Transverse colon (tissue), 4 donors: ENCODE data around the gene GDPD3. TPM values are rescaled to one million over a fixed set of nuclear protein-coding genes. Genes with fewer than 3 reads are reported as not detected.

Source experiments
- DNase-seq: peaks from one replicate; pipeline ENCODE4 v3.0.0-alpha.2; 2019
- H3K27ac ChIP-seq, 4 donors: fragments of 200-600 bp; sonication (generic); 2 replicates each; pipeline ENCODE4 v1.5.1; 2016 to 2018; ENCODE audit warnings: inconsistent platforms in 4 of 4
- H3K27me3 ChIP-seq: fragments of 200-600 bp; sonication (generic); 2 replicates; pipeline ENCODE4 v1.5.1; 2017; ENCODE audit warnings: inconsistent platforms
- H3K36me3 ChIP-seq, 4 donors: fragments of 200-600 bp; sonication (generic); 2 replicates each; pipeline ENCODE4 v1.5.1; 2017 to 2019; ENCODE audit warnings: inconsistent platforms in 4 of 4
- H3K4me1 ChIP-seq, 4 donors: fragments of 200-600 bp; sonication (generic); 2 replicates each; pipeline ENCODE4 v1.5.1; 2017 to 2020; ENCODE audit warnings: inconsistent platforms in 4 of 4
- H3K4me3 ChIP-seq, 4 donors: fragments of 200-600 bp; sonication (generic); 1 replicate in 1 of 4; 2 replicates in 3 of 4; pipeline versions ENCODE4 v1.5.1 to v1.6.1; 2017 to 2019; ENCODE audit warnings: inconsistent platforms in 4 of 4
- H3K9me3 ChIP-seq, 2 donors: fragments of 200-600 bp; sonication (generic); 2 replicates each; pipeline ENCODE4 v1.5.1; 2017 to 2019; ENCODE audit warnings: inconsistent platforms in 2 of 2
- CTCF ChIP-seq, 5 experiments: fragments of 200-600 bp in 3 of 5; fragments of 450-650 bp in 2 of 5; sonication (generic) in 3 of 5; IDR thresholded peaks; 1 replicate in 2 of 5; 2 replicates in 3 of 5; pipeline ENCODE4 v1.5.1; 2016 to 2017; ENCODE audit warnings: antibody characterized with exemption in 5 of 5, inconsistent platforms in 3 of 5, mild to moderate bottlenecking in 2 of 5, moderate library complexity in 1 of 5
- EP300 ChIP-seq: sonication (generic); formaldehyde crosslinking; IDR thresholded peaks from one replicate; pipeline ENCODE4 v1.6.1; 2017; ENCODE audit warnings: antibody characterized with exemption, low read depth
- POLR2A ChIP-seq: fragments of 450-650 bp; IDR thresholded peaks from one replicate; pipeline ENCODE4 v1.6.1; 2016; ENCODE audit warnings: antibody characterized with exemption, mild to moderate bottlenecking, moderate library complexity
- POLR2AphosphoS5 ChIP-seq, 3 donors: sonication (generic); formaldehyde crosslinking; IDR thresholded peaks; one replicate each; pipeline ENCODE4 v1.6.1; 2016; ENCODE audit warnings: antibody characterized with exemption in 3 of 3
- WGBS, 2 donors: methylation state at CpG; one replicate each; pipeline ENCODE4 v1.1.5; 2018; ENCODE audit warnings: low coverage in 1 of 2; 5-methylcytosine and 5-hydroxymethylcytosine counted together
- in situ Hi-C, 4 donors: fragments of 200-750 bp; cut with MboI; loops; one replicate each; pipeline versions ENCODE4 v1.15.0 to v1.15.1; 2017; ENCODE audit warnings: low sequenced_read_pairs in 3 of 4, low pct_ligation_motif_present in 1 of 4, low pct_unique_long_range_greater_than_20kb in 1 of 4
- intact Hi-C: fragments of 100-400 bp; cut with DNase I; formaldehyde crosslinking; loops from one replicate; pipeline ENCODE4 v1.15.1; 2023; ENCODE audit warnings: low total_unique reads
- total RNA-seq, 4 donors: library from RNA; depleted of rRNA; stranded (reverse); fragments of >200 nt; gene quantifications; one replicate each; pipeline ENCODE4 v1.1.0, GENCODE V29; 2016

GDPD3 gene
- total RNA-seq, 4 donors from 2014 or later: 9.4 to 33.3 (median 30.4) TPM

- no peaks in the 10 kb centered on the region for H3K9me3 ChIP-seq
- in situ Hi-C loops: loop anchor here in 2 of 4 donors (25.0 kb wide), 2 partner anchors 333 to 558 kb away; partner anchors contain the start of gene ZNF771 (in 2 of the 2)
- no peak overlapping the region for H3K27ac ChIP-seq
- H3K4me1 ChIP-seq: peaks cover 15 to 33% (median 24%) of the 10 kb centered on the region in 4 donors
- no peak overlapping the region for H3K4me3 ChIP-seq
- no peak for TF ChIP-seq EP300
- TF ChIP-seq CTCF (IDR thresholded peaks at IDR 0.05): no peak
- no peak for TF ChIP-seq POLR2AphosphoS5 (IDR thresholded peaks at IDR 0.05)
- TF ChIP-seq POLR2A: no peak
- intact Hi-C loops: no loop called here
- no peak for DNase-seq
- peaks cover 0 to 32% (median 9%) of the 10 kb centered on the region in 4 donors for H3K36me3 ChIP-seq
- H3K27me3 ChIP-seq: no peaks in the 10 kb centered on the region
- WGBS, 2 donors: 92 to 93% methylated on average over 4 to 7 of the region's 7 CpGs
Observed at GRCh38 chr16:30079480-30079879, 33.9 kb downstream of the GDPD3 start.

GRCh38 chr16:30078744-30079143, 34.6 kb downstream of the GDPD3 start:
- intact Hi-C loops: no loop called here
- Histone ChIP-seq H3K36me3 (peaks cover 0 to 25% (median 9%) of the 10 kb centered on the region in 4 donors), H3K27me3 (no peaks in the 10 kb centered on the region), H3K4me3 (no peak overlapping the region), H3K9me3 (no peaks in the 10 kb centered on the region), H3K27ac (no peak overlapping the region), H3K4me1 (peaks cover 15 to 33% (median 24%) of the 10 kb centered on the region in 4 donors)
- in situ Hi-C loops: loop anchor here in 2 of 4 donors (25.0 kb wide), 2 partner anchors 334 to 559 kb away; partner anchors contain the start of gene ZNF771 (in 2 of the 2)
- TF ChIP-seq POLR2AphosphoS5 (IDR thresholded peaks at IDR 0.05) (no peak), POLR2A (no peak), EP300 (no peak)
- 95% methylated on average over 7 of the region's 7 CpGs; no CpG with 5 or more reads in 1 of the 2 donors for WGBS, 2 donors
- no peak for DNase-seq

GRCh38 chr16:30077656-30078055, 35.7 kb downstream of the GDPD3 start:
- Histone ChIP-seq H3K4me1 (peaks cover 15 to 33% (median 24%) of the 10 kb centered on the region in 4 donors), H3K36me3 (peaks cover 0 to 15% (median 6%) of the 10 kb centered on the region in 4 donors), H3K9me3 (no peaks in the 10 kb centered on the region), H3K27ac (no peak overlapping the region), H3K27me3 (no peaks in the 10 kb centered on the region), H3K4me3 (no peak overlapping the region)
- in situ Hi-C loops (loop anchor here in 2 of 4 donors (25.0 kb wide), 2 partner anchors 335 to 560 kb away; partner anchors contain the start of gene ZNF771 (in 2 of the 2)), intact Hi-C loops (no loop called here)
- TF ChIP-seq POLR2AphosphoS5 (IDR thresholded peaks at IDR 0.05) (no peak), CTCF (IDR thresholded peaks at IDR 0.05) (no peak), EP300 (no peak), POLR2A (no peak)
- no peak for DNase-seq
- 74% methylated on average over 6 of the region's 6 CpGs; no CpG with 5 or more reads in 1 of the 2 donors for WGBS, 2 donors

- 0 to 1% methylated on average over 4 to 30 of the region's 33 CpGs for WGBS, 2 donors
- in situ Hi-C loops (loop anchor here in 2 of 4 donors (25.0 kb wide), 2 partner anchors 336 to 561 kb away; partner anchors contain the start of gene ZNF771 (in 2 of the 2)), intact Hi-C loops (no loop called here)
- Histone ChIP-seq H3K4me1 (peaks cover 15 to 33% (median 24%) of the 10 kb centered on the region in 4 donors), H3K27me3 (no peaks in the 10 kb centered on the region), H3K27ac (peak overlapping the region; percentile 91 to 95 (median 92)), H3K36me3 (peaks cover 0 to 13% (median 4%) of the 10 kb centered on the region in 4 donors), H3K9me3 (no peaks in the 10 kb centered on the region), H3K4me3 (peak overlapping the region; percentile 87 to 98 (median 92))
- peak; percentile 22 for DNase-seq
- TF ChIP-seq POLR2A: no peak
- no peak for TF ChIP-seq POLR2AphosphoS5 (IDR thresholded peaks at IDR 0.05)
- no peak for TF ChIP-seq CTCF (IDR thresholded peaks at IDR 0.05)
- no peak for TF ChIP-seq EP300
Observed at GRCh38 chr16:30076276-30076791, 37.0 kb downstream of the GDPD3 start.
